Neural progenitor cell (in vitro differentiated cells): ENCODE results near the gene ZNF451. TPM values are rescaled to one million over a fixed set of nuclear protein-coding genes. Genes with fewer than 3 reads are reported as not detected.

Source experiments
- DNase-seq: peaks from one replicate; pipeline ENCODE4 v3.0.0-alpha.2; 2016; ENCODE audit warnings: low spot score
- H2AFZ ChIP-seq: fragments of 200-600 bp; sonication (generic); replicated peaks from 2 replicates; pipeline ENCODE4 v1.6.1; 2016; ENCODE audit warnings: antibody characterized with exemption
- H3F3A ChIP-seq: fragments of 200-600 bp; sonication (generic); 2 replicates; pipeline ENCODE4 v1.6.1; 2016; ENCODE audit warnings: antibody characterized with exemption, low read depth
- H3K27ac ChIP-seq: fragments of 200-600 bp; sonication (generic); 2 replicates; pipeline ENCODE4 v1.5.1; 2016; ENCODE audit warnings: mild to moderate bottlenecking
- H3K27me3 ChIP-seq: fragments of 200-600 bp; sonication (generic); 2 replicates; pipeline ENCODE4 v1.6.1; 2016; ENCODE audit warnings: mild to moderate bottlenecking, moderate library complexity
- H3K36me3 ChIP-seq: fragments of 200-600 bp; sonication (generic); 2 replicates; pipeline ENCODE4 v1.5.1; 2016
- H3K4me1 ChIP-seq: fragments of 200-600 bp; sonication (generic); 2 replicates; pipeline ENCODE4 v1.6.1; 2016; ENCODE audit warnings: mixed run types
- H3K4me2 ChIP-seq: fragments of 200-600 bp; sonication (generic); 2 replicates; pipeline ENCODE4 v1.6.1; 2016
- H3K4me3 ChIP-seq: fragments of 200-600 bp; sonication (generic); 2 replicates; pipeline ENCODE4 v1.5.1; 2016
- H3K79me2 ChIP-seq: fragments of 200-600 bp; sonication (generic); 2 replicates; pipeline ENCODE4 v1.6.1; 2016; ENCODE audit warnings: low read depth
- H3K9ac ChIP-seq: fragments of 200-600 bp; sonication (generic); 2 replicates; pipeline ENCODE4 v1.6.1; 2016
- H3K9me3 ChIP-seq: fragments of 200-600 bp; sonication (generic); 2 replicates; pipeline ENCODE4 v1.5.1; 2016; ENCODE audit warnings: low read depth
- H4K20me1 ChIP-seq: fragments of 200-600 bp; sonication (generic); 2 replicates; pipeline ENCODE4 v1.6.1; 2016; ENCODE audit warnings: low read depth
- H3K27ac Mint-ChIP-seq: 3 replicates; pipeline ENCODE4 v1.8.0; 2021; ENCODE audit warnings: mixed read lengths
- H3K27me3 Mint-ChIP-seq: 2 replicates; pipeline ENCODE4 v1.8.0; 2022; ENCODE audit warnings: low read depth, mild to moderate bottlenecking, inconsistent platforms, moderate library complexity, mixed read lengths; ENCODE audit not compliant: insufficient read depth
- H3K36me3 Mint-ChIP-seq: 3 replicates; pipeline ENCODE4 v1.8.0; 2021; ENCODE audit warnings: mixed read lengths
- H3K4me1 Mint-ChIP-seq: 3 replicates; pipeline ENCODE4 v1.8.0; 2021; ENCODE audit warnings: mixed read lengths
- H3K4me3 Mint-ChIP-seq: 3 replicates; pipeline ENCODE4 v1.8.0; 2021; ENCODE audit warnings: mild to moderate bottlenecking, moderate library complexity, mixed read lengths
- H3K9me3 Mint-ChIP-seq: 3 replicates; pipeline ENCODE4 v1.8.0; 2020; ENCODE audit warnings: mixed read lengths
- CTCF ChIP-seq: fragments of 200-600 bp; sonication (generic); IDR thresholded peaks from 2 replicates; pipeline ENCODE4 v1.5.1; 2017; ENCODE audit warnings: antibody characterized with exemption, mild to moderate bottlenecking
- EZH2 ChIP-seq: fragments of 200-600 bp; sonication (generic); IDR thresholded peaks from 2 replicates; pipeline ENCODE4 v1.6.1; 2017; ENCODE audit warnings: antibody characterized with exemption, mild to moderate bottlenecking, moderate library complexity
- EZH2phosphoT487 ChIP-seq: fragments of 200-600 bp; sonication (generic); IDR thresholded peaks from 2 replicates; pipeline ENCODE4 v1.6.1; 2017; ENCODE audit warnings: antibody characterized with exemption
- total RNA-seq: library from RNA; depleted of rRNA; stranded (reverse); fragments of >200 nt; gene quantifications from 2 replicates; pipeline ENCODE4 v1.2.3, GENCODE V29; 2015; ENCODE audit warnings: low replicate concordance

ZNF451 gene
- total RNA-seq, 1 donor from 2014 or later = 126 TPM

GRCh38 chr6:57177545-57178265, 87.7 kb downstream of the ZNF451 start:
- Histone ChIP-seq H3K36me3 (no peaks in the 10 kb centered on the region), H3K27ac (no peak overlapping the region), H2AFZ (no peak overlapping the region), H3K4me3 (no peak overlapping the region), H3F3A (peaks cover 8% of the 10 kb centered on the region), H3K4me2 (no peak overlapping the region), H4K20me1 (peaks cover 12% of the 10 kb centered on the region), H3K9me3 (no peaks in the 10 kb centered on the region), H3K4me1 (peaks cover 19% of the 10 kb centered on the region), H3K9ac (no peak overlapping the region), H3K79me2 (peaks cover 16% of the 10 kb centered on the region), H3K27me3 (peaks cover 14% of the 10 kb centered on the region)
- Mint-ChIP-seq H3K27me3 (peaks cover 7% of the 10 kb centered on the region), H3K36me3 (peaks cover 7% of the 10 kb centered on the region), H3K9me3 (no peaks in the 10 kb centered on the region), H3K27ac (no peak overlapping the region), H3K4me3 (no peak overlapping the region), H3K4me1 (peaks cover 16% of the 10 kb centered on the region)
- TF ChIP-seq EZH2phosphoT487 (no peak), CTCF (no peak), EZH2 (no peak)
- no peak for DNase-seq

- H3K4me2 ChIP-seq = no peak overlapping the region
Measured at GRCh38 chr6:57180596-57180995, 90.6 kb downstream of the ZNF451 start.

GRCh38 chr6:57182017-57182432, 92.0 kb downstream of the ZNF451 start:
- Mint-ChIP-seq H3K9me3 (no peaks in the 10 kb centered on the region), H3K36me3 (peaks cover 7% of the 10 kb centered on the region), H3K4me1 (no peaks in the 10 kb centered on the region), H3K4me3 (no peak overlapping the region), H3K27me3 (no peaks in the 10 kb centered on the region), H3K27ac (no peak overlapping the region)
- Histone ChIP-seq H3K27me3 (no peaks in the 10 kb centered on the region), H3F3A (no peaks in the 10 kb centered on the region), H2AFZ (no peak overlapping the region), H4K20me1 (no peaks in the 10 kb centered on the region), H3K9ac (no peak overlapping the region), H3K4me1 (no peaks in the 10 kb centered on the region), H3K27ac (no peak overlapping the region), H3K4me3 (no peak overlapping the region), H3K79me2 (peaks cover 5% of the 10 kb centered on the region), H3K36me3 (no peaks in the 10 kb centered on the region), H3K4me2 (no peak overlapping the region), H3K9me3 (no peaks in the 10 kb centered on the region)
- no peak for DNase-seq
- TF ChIP-seq EZH2phosphoT487 (no peak), CTCF (no peak), EZH2 (no peak)

More at GRCh38 chr6:57180596-57180995, 90.6 kb downstream of the ZNF451 start:
- Histone ChIP-seq H3F3A (no peaks in the 10 kb centered on the region), H4K20me1 (no peaks in the 10 kb centered on the region), H3K9ac (no peak overlapping the region), H3K36me3 (no peaks in the 10 kb centered on the region), H3K9me3 (no peaks in the 10 kb centered on the region), H3K4me3 (no peak overlapping the region), H3K4me1 (no peaks in the 10 kb centered on the region), H2AFZ (no peak overlapping the region), H3K27ac (no peak overlapping the region), H3K79me2 (peaks cover 5% of the 10 kb centered on the region), H3K27me3 (no peaks in the 10 kb centered on the region)
- Mint-ChIP-seq H3K36me3 (peaks cover 7% of the 10 kb centered on the region), H3K9me3 (no peaks in the 10 kb centered on the region), H3K4me1 (no peaks in the 10 kb centered on the region), H3K27ac (no peak overlapping the region), H3K4me3 (no peak overlapping the region), H3K27me3 (no peaks in the 10 kb centered on the region)
- DNase-seq = no peak
- TF ChIP-seq EZH2 (no peak), EZH2phosphoT487 (no peak), CTCF (no peak)
